HG03442 (cell line): Measurements from ENCODE around the gene DOCK10.
A peak's percentile ranks its signal among the peaks of the same experiment; 100 is the strongest.
"Not testable (repeated sequence)": the region's sequence is repeated elsewhere in the genome, so short reads cannot be mapped to it uniquely, and the experiment has no call there.

ENCODE experiments used
- ATAC-seq: cut with Tn5 transposase; IDR thresholded peaks from one replicate; pipeline ENCODE4 v1.9.1; 2021; ENCODE audit warnings: mild to moderate bottlenecking, moderate library complexity; ENCODE audit not compliant: unreplicated experiment

The DOCK10 gene

GRCh38 chr2:224925061-224925809, 117.0 kb downstream of the DOCK10 start:
- no peak for ATAC-seq

GRCh38 chr2:224924631-224925030, 117.6 kb downstream of the DOCK10 start:
- ATAC-seq: no peak

- peak; percentile 68 for ATAC-seq
These were observed 120.0 kb downstream of the DOCK10 start for GRCh38 chr2:224922142-224922727.

- no peak for ATAC-seq
These were observed 122.7 kb downstream of the DOCK10 start for GRCh38 chr2:224919472-224920110.

GRCh38 chr2:224918626-224919471, 123.4 kb downstream of the DOCK10 start:
- no peak for ATAC-seq

GRCh38 chr2:224917246-224917645, 125.0 kb downstream of the DOCK10 start:
- not testable (repeated sequence) for ATAC-seq

GRCh38 chr2:224915136-224915535, 127.1 kb downstream of the DOCK10 start:
- no peak for ATAC-seq

- ATAC-seq: no peak
These were observed 131.7 kb downstream of the DOCK10 start for GRCh38 chr2:224910574-224910925.

GRCh38 chr2:224909885-224910573, 132.2 kb downstream of the DOCK10 start:
- peak; percentile 88 for ATAC-seq

GRCh38 chr2:224908818-224909217, 133.4 kb downstream of the DOCK10 start:
- ATAC-seq: no peak

GRCh38 chr2:224904381-224904780, 137.9 kb downstream of the DOCK10 start:
- no peak for ATAC-seq

- no peak for ATAC-seq
These were observed 138.6 kb downstream of the DOCK10 start for GRCh38 chr2:224903621-224904020.

GRCh38 chr2:224901121-224901676, 141.1 kb downstream of the DOCK10 start:
- ATAC-seq: no peak

- ATAC-seq: no peak
These were observed 146.9 kb downstream of the DOCK10 start for GRCh38 chr2:224895377-224895776.

- ATAC-seq: peak; percentile 86
These were observed 147.9 kb downstream of the DOCK10 start for GRCh38 chr2:224894356-224894755.

- peak; percentile 31 for ATAC-seq
These were observed 148.4 kb downstream of the DOCK10 start for GRCh38 chr2:224893848-224894247.

- no peak for ATAC-seq
These were observed 149.6 kb downstream of the DOCK10 start for GRCh38 chr2:224892574-224893204.

GRCh38 chr2:224890372-224890771, 151.9 kb downstream of the DOCK10 start:
- ATAC-seq: no peak

- no peak for ATAC-seq
These were observed 155.1 kb downstream of the DOCK10 start for GRCh38 chr2:224887141-224887540.
